22Rv1 (cell line): Measurements from ENCODE around the gene PLCXD1.

ENCODE experiments used
- H3K27ac ChIP-seq: fragments of 450-650 bp; 2 replicates; pipeline ENCODE4 v1.5.1; 2017
- ZFX ChIP-seq: fragments of 450-650 bp; IDR thresholded peaks from 2 replicates; pipeline ENCODE4 v1.6.1; 2017; ENCODE audit warnings: antibody characterized with exemption, borderline replicate concordance
- TF ChIP-seq, protein P1 (sequence below): fragments of 450-650 bp; IDR thresholded peaks from 2 replicates; pipeline ENCODE4 v1.5.1; 2017; ENCODE audit warnings: mild to moderate bottlenecking

Gene PLCXD1

DNA sequence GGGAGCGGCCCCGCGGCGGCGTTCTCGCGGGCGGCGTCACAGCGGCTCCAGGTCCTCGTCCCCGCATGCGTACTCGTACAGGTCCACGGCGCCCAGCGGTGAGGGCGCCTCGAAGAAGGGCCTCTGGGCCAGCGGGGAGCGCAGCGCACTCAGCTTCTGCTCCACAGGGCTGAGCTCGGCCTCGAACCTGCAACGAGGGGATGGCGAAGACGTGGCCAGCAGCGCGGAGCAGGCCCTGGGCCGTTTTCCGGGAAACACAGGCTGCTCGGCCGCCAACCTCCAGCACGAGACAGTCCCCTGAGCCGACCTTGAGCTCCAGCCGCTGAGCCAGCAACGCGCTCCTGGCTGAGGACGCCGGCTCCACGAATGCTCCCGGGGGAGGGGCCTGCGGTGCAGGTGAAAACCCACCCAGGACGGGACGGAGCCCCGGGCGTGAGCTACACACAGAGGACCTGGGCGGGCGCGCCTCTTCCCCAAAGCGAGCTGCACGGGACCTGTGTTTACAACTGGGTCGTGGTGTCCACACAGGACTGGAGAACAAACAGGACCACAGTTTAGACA lies 53.2 kb downstream of the PLCXD1 start:
- TF ChIP-seq, protein P1, sequence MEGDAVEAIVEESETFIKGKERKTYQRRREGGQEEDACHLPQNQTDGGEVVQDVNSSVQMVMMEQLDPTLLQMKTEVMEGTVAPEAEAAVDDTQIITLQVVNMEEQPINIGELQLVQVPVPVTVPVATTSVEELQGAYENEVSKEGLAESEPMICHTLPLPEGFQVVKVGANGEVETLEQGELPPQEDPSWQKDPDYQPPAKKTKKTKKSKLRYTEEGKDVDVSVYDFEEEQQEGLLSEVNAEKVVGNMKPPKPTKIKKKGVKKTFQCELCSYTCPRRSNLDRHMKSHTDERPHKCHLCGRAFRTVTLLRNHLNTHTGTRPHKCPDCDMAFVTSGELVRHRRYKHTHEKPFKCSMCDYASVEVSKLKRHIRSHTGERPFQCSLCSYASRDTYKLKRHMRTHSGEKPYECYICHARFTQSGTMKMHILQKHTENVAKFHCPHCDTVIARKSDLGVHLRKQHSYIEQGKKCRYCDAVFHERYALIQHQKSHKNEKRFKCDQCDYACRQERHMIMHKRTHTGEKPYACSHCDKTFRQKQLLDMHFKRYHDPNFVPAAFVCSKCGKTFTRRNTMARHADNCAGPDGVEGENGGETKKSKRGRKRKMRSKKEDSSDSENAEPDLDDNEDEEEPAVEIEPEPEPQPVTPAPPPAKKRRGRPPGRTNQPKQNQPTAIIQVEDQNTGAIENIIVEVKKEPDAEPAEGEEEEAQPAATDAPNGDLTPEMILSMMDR: no peak
- TF ChIP-seq ZFX: no peak
- H3K27ac ChIP-seq: no peak overlapping the region

DNA sequence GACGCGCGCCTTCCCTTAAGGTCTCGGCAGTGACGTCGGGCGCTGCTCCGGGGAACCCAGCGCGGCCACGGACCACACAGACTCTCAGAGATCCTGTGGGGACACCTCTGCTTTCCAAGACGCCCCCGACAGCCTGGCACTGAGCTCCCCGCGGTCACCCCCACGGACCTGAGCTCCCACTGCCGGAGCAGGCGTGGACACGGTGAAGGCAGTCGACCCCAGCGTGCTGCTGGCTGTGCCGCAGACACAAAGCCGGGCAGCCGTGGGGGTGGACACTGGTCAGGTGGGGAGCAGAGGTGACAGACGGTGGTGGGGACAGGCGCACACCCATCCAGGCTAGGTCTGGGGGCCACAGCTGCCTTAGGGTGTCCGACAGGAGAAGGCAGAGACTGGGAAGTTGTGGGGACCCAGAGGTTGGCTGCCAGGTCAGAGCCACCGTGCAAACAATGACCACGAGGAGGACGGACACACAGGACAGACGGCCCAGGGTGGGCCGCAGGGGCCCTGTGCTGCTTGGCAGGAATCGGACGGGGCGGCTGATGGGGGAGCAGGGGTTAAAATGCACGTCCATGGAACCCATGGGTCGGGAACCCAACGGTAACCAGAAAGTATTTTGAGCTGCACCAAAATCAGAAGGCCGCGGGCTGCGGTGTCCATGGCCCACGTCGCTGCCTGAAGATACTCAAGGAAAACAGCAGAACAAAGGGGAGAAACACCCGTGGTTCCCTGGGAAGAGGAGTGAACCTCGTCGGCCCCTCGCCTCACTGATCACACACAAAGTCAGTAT lies 54.0 kb downstream of the PLCXD1 start:
- H3K27ac ChIP-seq: no peak overlapping the region
- no peak for TF ChIP-seq ZFX
- TF ChIP-seq, protein P1: no peak

DNA sequence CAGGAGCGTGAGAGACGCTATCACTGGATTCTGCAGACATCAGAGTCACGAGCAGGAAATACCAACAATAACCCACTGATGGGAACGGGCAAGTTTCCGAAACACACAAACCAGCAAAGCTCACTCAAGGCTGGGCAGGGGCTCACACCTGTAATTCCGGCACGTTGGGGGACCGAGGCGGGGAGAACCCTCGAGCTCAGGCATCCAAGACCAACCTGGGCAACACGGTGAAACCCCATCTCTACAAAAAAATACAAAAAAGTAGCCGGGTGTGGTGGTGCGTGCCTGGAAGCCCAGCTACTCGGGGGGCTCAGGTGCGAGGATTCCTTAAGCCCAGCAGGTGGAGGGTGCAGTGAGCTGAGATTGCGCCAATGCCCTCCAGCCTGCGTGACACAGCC lies 54.6 kb downstream of the PLCXD1 start:
- TF ChIP-seq ZFX: no peak
- TF ChIP-seq, protein P1: no peak
- H3K27ac ChIP-seq: no peak overlapping the region

DNA sequence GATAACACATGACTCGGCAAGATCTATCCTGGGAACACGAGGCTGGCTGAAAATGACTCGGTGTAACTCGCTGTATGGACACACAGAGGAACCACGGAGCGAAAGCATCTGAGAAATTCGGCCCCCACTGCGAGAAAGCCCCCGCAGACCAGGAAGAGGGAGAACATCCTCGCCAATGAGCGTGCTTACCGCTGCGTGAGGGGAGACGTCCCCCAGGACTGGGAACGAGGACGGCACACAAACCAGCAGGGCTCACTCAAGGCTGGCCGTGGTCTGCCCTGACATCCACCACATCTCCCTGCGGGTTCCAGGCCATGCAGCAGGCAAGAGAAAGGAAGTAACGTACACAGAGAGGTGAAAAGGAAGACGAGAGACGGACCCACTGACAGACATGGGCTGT lies 55.0 kb downstream of the PLCXD1 start:
- H3K27ac ChIP-seq: no peak overlapping the region
- TF ChIP-seq, protein P1: no peak
- no peak for TF ChIP-seq ZFX

DNA sequence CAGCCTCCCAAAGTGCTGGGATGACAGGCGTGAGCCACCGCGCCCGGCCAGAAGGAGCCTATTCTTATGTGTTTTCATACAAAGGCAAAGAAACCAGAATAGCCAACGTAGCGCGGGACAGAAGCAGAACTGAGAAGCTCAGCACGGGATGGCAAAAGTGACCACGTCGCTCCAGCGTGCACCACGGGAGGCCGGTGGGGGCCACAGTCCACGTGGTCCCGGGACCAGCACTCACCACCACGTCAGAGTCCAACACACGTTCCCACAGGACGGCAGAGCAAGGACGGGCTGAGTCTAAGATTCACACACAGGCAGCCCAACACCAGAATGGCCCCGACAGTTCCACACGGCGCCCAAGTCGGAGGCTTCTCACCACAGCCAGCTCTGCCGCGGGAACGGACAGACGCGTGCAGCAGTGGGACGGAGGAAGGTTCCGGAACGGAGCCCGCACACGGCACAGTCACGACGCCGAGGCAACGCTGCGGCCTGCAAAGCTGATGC lies 56.2 kb downstream of the PLCXD1 start:
- no peak overlapping the region for H3K27ac ChIP-seq
- TF ChIP-seq, protein P1: no peak
- no peak for TF ChIP-seq ZFX

GRCh38 chrX:338281-338835 lies 57.2 kb downstream of the PLCXD1 start:
- TF ChIP-seq, protein P1: no peak
- TF ChIP-seq ZFX: no peak

GRCh38 chrX:338836-339400 lies 57.7 kb downstream of the PLCXD1 start:
- no peak overlapping the region for H3K27ac ChIP-seq
- TF ChIP-seq, protein P1: no peak
- no peak for TF ChIP-seq ZFX

More at GRCh38 chrX:338281-338835, 57.2 kb downstream of the PLCXD1 start:
- no peak overlapping the region for H3K27ac ChIP-seq
